RPMI8226 (cell line): ENCODE measurements around the gene OTC.

Experiments used
- DNase-seq: peaks from one replicate; pipeline ENCODE4 v3.0.0-alpha.2; 2015

OTC gene

GRCh38 chrX:38468563-38469157, 116.3 kb downstream of the OTC start:
- no peak for DNase-seq
